ENCODE results near the gene VPS50.

VPS50 gene

DNA sequence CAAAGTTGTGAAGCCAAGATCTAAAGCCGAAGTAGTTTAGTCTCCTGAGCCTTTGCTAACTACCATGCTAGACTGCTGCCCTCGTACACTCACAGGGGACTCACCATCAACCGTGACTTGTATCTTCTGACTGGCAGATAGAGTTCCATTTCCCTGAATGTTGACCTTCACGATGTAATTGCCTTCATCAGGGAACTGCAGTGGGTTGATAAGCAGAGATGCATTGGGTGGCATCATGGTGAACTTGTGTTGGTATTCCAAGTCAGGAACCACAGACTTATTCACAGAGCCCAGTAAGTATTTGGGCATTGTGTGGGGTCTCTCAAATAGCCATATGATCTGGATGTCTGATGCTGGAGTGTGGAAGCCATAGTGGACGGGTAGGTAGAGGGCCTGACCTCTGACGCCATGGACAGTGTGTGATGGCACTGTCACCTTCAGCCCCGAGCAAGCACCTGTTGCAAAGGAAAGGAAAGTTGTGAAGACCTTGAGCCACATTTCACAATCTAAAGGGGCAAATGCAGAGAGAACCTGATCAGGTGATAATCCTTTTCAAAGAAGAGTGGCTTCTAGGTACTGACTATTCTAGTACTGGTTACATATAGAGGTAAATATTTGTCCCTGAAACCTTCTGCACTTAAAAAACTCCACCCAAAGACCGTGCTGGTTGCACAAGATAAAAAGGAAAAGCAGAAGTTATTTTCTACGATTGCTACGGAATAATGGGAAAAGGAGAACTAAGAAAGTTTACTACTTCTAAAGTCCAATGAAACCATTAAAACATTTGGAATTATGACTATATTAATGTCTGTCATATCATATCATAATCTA lies 13.0 kb upstream of the VPS50 start:
- DNase-seq (ENCODE audit: low spot score in 2 of 2) = no peak
- H3K4me3 ChIP-seq = no peak overlapping the region
- H3K4me1 ChIP-seq = no peaks in the 10 kb centered on the region
- peaks cover 45% of the 10 kb centered on the region for H3K27me3 ChIP-seq (ENCODE audit: low read depth)
- H3K36me3 ChIP-seq (replicated peaks) = no peaks in the 10 kb centered on the region
- in situ Hi-C loops (cut with MboI; ENCODE audit: low sequenced_read_pairs) = no loop called here
- no peaks in the 10 kb centered on the region for H3K9me3 ChIP-seq

DNA sequence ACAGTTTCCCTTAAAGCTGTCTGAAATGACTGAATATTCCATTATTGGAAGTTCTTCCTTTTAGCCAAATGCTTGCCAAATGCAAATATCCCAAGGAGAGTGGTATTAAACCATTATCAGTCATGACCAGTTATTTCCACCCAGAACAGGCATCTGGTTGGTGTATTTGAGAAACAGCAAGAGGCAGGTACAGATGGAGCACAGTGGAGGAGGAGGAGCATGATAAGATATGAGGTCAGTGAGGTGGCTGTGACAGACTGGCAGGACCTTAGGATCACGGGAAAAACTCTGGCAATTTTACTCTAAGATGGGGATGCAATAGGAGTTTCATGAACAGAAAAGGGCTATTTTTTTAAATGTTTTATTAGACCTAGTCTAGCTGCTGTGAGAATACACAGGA lies 12.3 kb upstream of the VPS50 start:
- in situ Hi-C loops (cut with MboI; ENCODE audit: low sequenced_read_pairs) = no loop called here

GRCh38 chr7:93226310-93226709 lies 5.9 kb upstream of the VPS50 start, which contains the start of gene HEPACAM2:
HEPACAM2 (minus strand) TSS chr7:93226469.
- no peak for DNase-seq (ENCODE audit: low spot score in 2 of 2)
- in situ Hi-C loops (cut with MboI; ENCODE audit: low sequenced_read_pairs) = loop anchor here (25.0 kb wide), 1 partner anchor 336 kb away; the partner anchor contains the start of gene CALCR
- no peak within 1 kb of the TSS for H3K4me3 ChIP-seq
- H3K36me3 ChIP-seq (replicated peaks) = no peaks in the 10 kb centered on the region
- H3K27me3 ChIP-seq (ENCODE audit: low read depth) = peaks cover 14% of the 10 kb centered on the region
- no peaks in the 10 kb centered on the region for H3K4me1 ChIP-seq
- no peaks in the 10 kb centered on the region for H3K9me3 ChIP-seq

More for the DNA sequence above, 12.3 kb upstream of the VPS50 start:
- Histone ChIP-seq H3K36me3 (replicated peaks) (no peaks in the 10 kb centered on the region), H3K9me3 (no peaks in the 10 kb centered on the region), H3K27me3 (ENCODE audit: low read depth) (peaks cover 44% of the 10 kb centered on the region), H3K4me3 (no peak overlapping the region), H3K4me1 (no peaks in the 10 kb centered on the region)
- no peak for DNase-seq (ENCODE audit: low spot score in 2 of 2)

DNA sequence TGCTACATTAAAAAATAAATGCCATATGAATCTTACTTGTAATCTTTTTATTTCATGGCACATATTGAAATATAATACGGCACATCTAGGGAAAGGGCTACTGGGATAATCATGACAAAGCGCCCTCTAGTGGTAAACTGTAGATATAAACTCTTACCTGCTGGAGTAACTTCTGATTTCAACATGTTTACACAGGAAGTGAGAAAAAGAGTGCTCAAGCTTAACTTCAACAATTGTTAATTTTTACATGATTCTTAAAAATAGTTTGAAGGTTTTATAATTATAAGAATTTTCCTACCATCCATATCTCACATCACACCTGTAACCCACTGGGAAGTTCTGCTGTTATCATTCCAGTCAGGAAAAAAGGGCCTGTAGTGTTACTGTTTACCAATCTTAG lies 3.9 kb upstream of the VPS50 start:
- peaks cover 6% of the 10 kb centered on the region for H3K27me3 ChIP-seq (ENCODE audit: low read depth)
- H3K4me1 ChIP-seq = no peaks in the 10 kb centered on the region; the same call in 1 of the 2 replicates
- H3K4me3 ChIP-seq = no peak overlapping the region
- no peaks in the 10 kb centered on the region for H3K36me3 ChIP-seq (replicated peaks)
- peak; percentile 16 to 60 for DNase-seq (ENCODE audit: low spot score in 2 of 2)
- H3K9me3 ChIP-seq = no peaks in the 10 kb centered on the region
- in situ Hi-C loops (cut with MboI; ENCODE audit: low sequenced_read_pairs) = loop anchor here (25.0 kb wide), 1 partner anchor 334 kb away; the partner anchor contains the start of gene CALCR

DNA sequence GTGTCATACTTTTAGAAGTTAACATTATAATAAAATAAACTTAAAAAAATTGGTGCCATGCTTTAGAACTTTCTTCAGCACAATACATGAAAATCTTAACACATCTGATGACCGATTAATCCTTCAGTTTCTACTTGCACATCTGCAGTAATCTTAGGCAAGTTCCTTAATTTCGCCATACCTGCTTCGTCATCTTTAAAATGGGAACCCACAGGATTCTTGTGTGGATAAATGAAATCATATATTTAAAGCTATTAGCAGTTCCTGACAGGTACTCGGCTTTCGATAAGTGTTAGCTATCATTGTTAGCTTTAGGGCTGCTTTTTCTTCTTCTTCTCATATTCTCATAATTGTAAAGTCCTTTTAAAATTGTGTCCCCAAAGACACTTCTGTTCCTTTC lies 907 bp upstream of the VPS50 start:
- peaks cover 6% of the 10 kb centered on the region for H3K27me3 ChIP-seq (ENCODE audit: low read depth)
- H3K4me3 ChIP-seq = peak overlapping the region; percentile 71
- H3K4me1 ChIP-seq = no peaks in the 10 kb centered on the region; the same call in 1 of the 2 replicates
- no peaks in the 10 kb centered on the region for H3K9me3 ChIP-seq
- in situ Hi-C loops (cut with MboI; ENCODE audit: low sequenced_read_pairs) = loop anchor here (25.0 kb wide), 1 partner anchor 331 kb away; the partner anchor contains the start of gene CALCR
- DNase-seq (ENCODE audit: low spot score in 2 of 2) = no peak
- no peaks in the 10 kb centered on the region for H3K36me3 ChIP-seq (replicated peaks)

GRCh38 chr7:93232673-93233018 lies 480 bp downstream of the VPS50 start:
- DNase-seq (ENCODE audit: low spot score in 2 of 2) = peak in 1 of 2 experiments; percentile 12
- in situ Hi-C loops (cut with MboI; ENCODE audit: low sequenced_read_pairs) = loop anchor here (25.0 kb wide), 1 partner anchor 330 kb away; the partner anchor contains the start of gene CALCR
- Histone ChIP-seq H3K9me3 (no peaks in the 10 kb centered on the region), H3K27me3 (ENCODE audit: low read depth) (peaks cover 6% of the 10 kb centered on the region), H3K4me3 (peak overlapping the region; percentile 71), H3K36me3 (replicated peaks) (no peaks in the 10 kb centered on the region), H3K4me1 (no peaks in the 10 kb centered on the region; the same call in 1 of the 2 replicates)

DNA sequence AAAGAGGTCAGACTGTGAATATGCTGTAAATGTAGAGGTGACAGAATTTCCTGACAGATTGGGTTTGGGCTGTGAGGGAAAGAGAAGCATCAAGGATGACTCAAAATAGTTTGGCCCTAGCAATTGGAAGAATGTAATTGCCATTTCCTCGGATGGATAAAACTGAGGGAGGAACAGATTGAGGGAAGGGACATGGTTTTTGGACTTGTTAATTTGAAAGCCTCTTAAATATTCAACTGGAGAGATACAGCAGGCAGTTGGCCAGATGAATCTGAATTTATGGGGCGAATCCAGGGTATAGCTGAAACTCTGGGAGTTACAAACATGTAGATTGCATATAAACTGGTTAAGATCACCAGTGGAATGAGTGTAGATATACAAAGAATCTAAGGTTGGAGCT lies 3.4 kb downstream of the VPS50 start:
- in situ Hi-C loops (cut with MboI; ENCODE audit: low sequenced_read_pairs) = loop anchor here (25.0 kb wide), 1 partner anchor 327 kb away; the partner anchor contains the start of gene CALCR
- Histone ChIP-seq H3K9me3 (no peaks in the 10 kb centered on the region), H3K27me3 (ENCODE audit: low read depth) (peaks cover 4% of the 10 kb centered on the region; the same call in 1 of the 2 replicates), H3K4me1 (no peaks in the 10 kb centered on the region; the same call in 1 of the 2 replicates), H3K36me3 (replicated peaks) (no peaks in the 10 kb centered on the region), H3K4me3 (no peak overlapping the region)
- DNase-seq (ENCODE audit: low spot score in 2 of 2) = no peak

- no peaks in the 10 kb centered on the region for H3K9me3 ChIP-seq
- no peak for DNase-seq (ENCODE audit: low spot score in 2 of 2)
These were observed 6.0 kb downstream of the VPS50 start for GRCh38 chr7:93238131-93238530.

GRCh38 chr7:93238748-93239147 lies 6.6 kb downstream of the VPS50 start:
- in situ Hi-C loops (cut with MboI; ENCODE audit: low sequenced_read_pairs) = loop anchor here (25.0 kb wide), 1 partner anchor 324 kb away; the partner anchor contains the start of gene CALCR
- H3K27me3 ChIP-seq (ENCODE audit: low read depth) = no peaks in the 10 kb centered on the region
- H3K9me3 ChIP-seq = no peaks in the 10 kb centered on the region

More at GRCh38 chr7:93238131-93238530, 6.0 kb downstream of the VPS50 start:
- in situ Hi-C loops (cut with MboI; ENCODE audit: low sequenced_read_pairs) = loop anchor here (25.0 kb wide), 1 partner anchor 324 kb away; the partner anchor contains the start of gene CALCR
- no peaks in the 10 kb centered on the region for H3K4me1 ChIP-seq
- H3K36me3 ChIP-seq (replicated peaks) = no peaks in the 10 kb centered on the region
- no peaks in the 10 kb centered on the region for H3K27me3 ChIP-seq (ENCODE audit: low read depth)
- H3K4me3 ChIP-seq = no peak overlapping the region

DNA sequence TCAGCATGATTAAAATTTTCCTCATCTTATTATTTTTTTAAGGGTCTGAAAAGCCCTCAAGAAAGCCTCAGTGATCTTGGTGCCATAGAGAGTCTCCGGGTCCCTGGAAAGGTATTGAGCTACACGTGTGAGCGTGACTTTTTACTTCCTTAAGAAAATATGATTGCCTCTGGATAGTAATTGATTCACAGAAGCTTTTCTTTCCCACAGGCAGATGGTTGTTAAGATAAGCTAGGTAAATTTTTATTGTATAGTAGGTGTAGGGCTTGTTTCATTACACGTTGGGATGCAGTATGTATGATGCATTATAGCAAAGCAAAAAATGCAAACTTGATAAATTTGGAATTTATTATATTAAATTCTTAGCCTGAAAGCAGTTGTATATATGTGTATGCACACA lies 7.7 kb downstream of the VPS50 start:
- H3K4me1 ChIP-seq = no peaks in the 10 kb centered on the region
- no peaks in the 10 kb centered on the region for H3K36me3 ChIP-seq (replicated peaks)
- in situ Hi-C loops (cut with MboI; ENCODE audit: low sequenced_read_pairs) = loop anchor here (25.0 kb wide), 1 partner anchor 322 kb away; the partner anchor contains the start of gene CALCR
- no peak for DNase-seq (ENCODE audit: low spot score in 2 of 2)
- H3K27me3 ChIP-seq (ENCODE audit: low read depth) = no peaks in the 10 kb centered on the region
- H3K9me3 ChIP-seq = no peaks in the 10 kb centered on the region
- H3K4me3 ChIP-seq = no peak overlapping the region

More at GRCh38 chr7:93238748-93239147, 6.6 kb downstream of the VPS50 start:
- no peaks in the 10 kb centered on the region for H3K4me1 ChIP-seq
- no peaks in the 10 kb centered on the region for H3K36me3 ChIP-seq (replicated peaks)
- DNase-seq (ENCODE audit: low spot score in 2 of 2) = no peak
- no peak overlapping the region for H3K4me3 ChIP-seq

GRCh38 chr7:93242106-93242505 lies 9.9 kb downstream of the VPS50 start:
- no peak overlapping the region for H3K4me3 ChIP-seq
- peaks cover 3% of the 10 kb centered on the region for H3K4me1 ChIP-seq
- H3K9me3 ChIP-seq = no peaks in the 10 kb centered on the region
- no peak for DNase-seq (ENCODE audit: low spot score in 2 of 2)
- H3K36me3 ChIP-seq (replicated peaks) = no peaks in the 10 kb centered on the region
- in situ Hi-C loops (cut with MboI; ENCODE audit: low sequenced_read_pairs) = loop anchor here (25.0 kb wide), 1 partner anchor 320 kb away; the partner anchor contains the start of gene CALCR
- H3K27me3 ChIP-seq (ENCODE audit: low read depth) = no peaks in the 10 kb centered on the region

DNA sequence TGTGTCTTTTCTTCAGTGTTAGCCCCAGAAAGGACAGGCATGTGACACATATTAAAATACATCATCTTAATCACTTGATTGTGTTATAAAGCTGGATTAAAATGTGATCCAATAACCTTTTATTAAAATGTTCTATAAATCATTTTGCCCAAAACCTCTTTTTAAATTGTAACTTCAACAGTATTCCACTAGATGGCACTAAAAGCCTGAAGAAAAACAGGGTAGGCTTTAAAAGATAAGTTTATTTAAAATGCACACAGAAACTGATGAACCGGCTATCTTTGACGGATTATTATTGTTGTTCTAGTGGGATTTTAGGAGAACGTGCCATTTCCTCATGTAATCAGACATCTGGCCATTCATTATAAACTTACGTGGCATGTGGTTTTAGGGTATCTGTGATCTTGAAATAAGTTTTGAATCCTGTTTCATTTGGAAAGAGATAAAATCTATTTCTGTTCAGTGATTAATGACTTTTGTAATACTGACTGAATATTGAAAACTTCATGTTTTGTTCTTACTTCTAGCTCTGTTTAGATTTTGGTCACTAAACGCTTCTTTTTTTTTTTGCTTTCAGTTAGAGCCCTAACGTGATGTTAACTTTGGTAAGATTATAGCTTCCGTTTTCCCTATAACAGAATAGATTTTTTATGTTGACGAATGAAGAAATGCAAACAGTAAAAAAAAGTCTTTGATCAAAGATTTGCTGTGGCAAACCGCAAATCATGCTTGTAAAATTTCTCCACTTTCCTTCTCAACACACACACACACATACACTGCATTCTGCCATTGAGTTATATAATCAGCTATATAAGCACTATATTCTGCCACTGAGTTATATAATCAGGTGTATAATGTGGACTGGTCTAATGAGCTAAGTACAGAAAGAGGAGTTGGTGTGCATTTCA lies 13.6 kb downstream of the VPS50 start:
- peak in 1 of 2 experiments; percentile 46 for DNase-seq (ENCODE audit: low spot score in 2 of 2)
- in situ Hi-C loops (cut with MboI; ENCODE audit: low sequenced_read_pairs) = loop anchor here (25.0 kb wide), 1 partner anchor 317 kb away; the partner anchor contains the start of gene CALCR
- Histone ChIP-seq H3K9me3 (no peaks in the 10 kb centered on the region), H3K27me3 (ENCODE audit: low read depth) (no peaks in the 10 kb centered on the region), H3K36me3 (replicated peaks) (no peaks in the 10 kb centered on the region), H3K4me3 (no peak overlapping the region), H3K4me1 (peaks cover 3% of the 10 kb centered on the region)

- in situ Hi-C loops (cut with MboI; ENCODE audit: low sequenced_read_pairs) = loop anchor here (25.0 kb wide), 1 partner anchor 313 kb away; the partner anchor contains the start of gene CALCR
- no peaks in the 10 kb centered on the region for H3K36me3 ChIP-seq (replicated peaks)
- H3K4me3 ChIP-seq = no peak overlapping the region
- H3K4me1 ChIP-seq = peaks cover 3% of the 10 kb centered on the region
- no peak for DNase-seq (ENCODE audit: low spot score in 2 of 2)
- H3K27me3 ChIP-seq (ENCODE audit: low read depth) = no peaks in the 10 kb centered on the region
- no peaks in the 10 kb centered on the region for H3K9me3 ChIP-seq
These were observed 17.5 kb downstream of the VPS50 start for GRCh38 chr7:93249491-93250148.
